OCI-LY7 (cell line): ENCODE measurements around the gene ABCG5. TPM values are rescaled to one million over a fixed set of nuclear protein-coding genes. Genes with fewer than 3 reads are reported as not detected.

Experiments used
- BruUV-seq: library from RNA; stranded (reverse); fragments of 400-500 nt; replicated peaks from 2 replicates; lab custom pipeline; 2021; lab: Mats Ljungman, UMichigan
- CTCF ChIA-PET: fragments of 300-600 bp; sonication (Branson Sonifier 250); formaldehyde crosslinking; loops from one replicate; lab custom pipeline; 2022; ENCODE audit warnings: antibody characterized with exemption; ENCODE audit not compliant: unreplicated experiment; lab: Charles Lee
- POLR2A ChIA-PET: fragments of 300-600 bp; sonication (Branson Sonifier 250); formaldehyde crosslinking; loops from one replicate; lab custom pipeline; 2022; ENCODE audit warnings: antibody characterized with exemption; lab: Charles Lee
- DNase-seq: peaks from one replicate; pipeline ENCODE4 v3.0.0-alpha.2; 2015; ENCODE audit warnings: low spot score
- H2AFZ ChIP-seq: fragments of 200-600 bp; sonication (generic), shearing (Covaris generic); 2 replicates; pipeline ENCODE4 v1.6.1; 2014; ENCODE audit warnings: mild to moderate bottlenecking, antibody characterized with exemption, low read length, moderate library complexity
- H3K27ac ChIP-seq: fragments of 200-600 bp; sonication (generic); 2 replicates; pipeline ENCODE4 v1.5.1; 2014; ENCODE audit warnings: mixed run types, low read depth, mild to moderate bottlenecking, moderate library complexity, low read length, inconsistent platforms; ENCODE audit not compliant: poor library complexity, severe bottlenecking
- H3K36me3 ChIP-seq: fragments of 200-600 bp; sonication (generic); 2 replicates; pipeline ENCODE4 v1.6.1; 2014; ENCODE audit warnings: mild to moderate bottlenecking, antibody characterized with exemption, low read length, moderate library complexity, mixed read lengths; ENCODE audit not compliant: insufficient read depth
- H3K4me1 ChIP-seq: fragments of 200-600 bp; sonication (generic); 2 replicates; pipeline ENCODE4 v1.5.1; 2014; ENCODE audit warnings: mild to moderate bottlenecking, low read length; ENCODE audit not compliant: insufficient read depth, poor library complexity, severe bottlenecking
- H3K4me2 ChIP-seq: fragments of 200-600 bp; sonication (generic); 2 replicates; pipeline ENCODE4 v1.6.1; 2014; ENCODE audit warnings: mild to moderate bottlenecking, low read length
- H3K4me3 ChIP-seq: fragments of 200-600 bp; sonication (generic); 2 replicates; pipeline ENCODE4 v1.5.1; 2014; ENCODE audit warnings: mild to moderate bottlenecking, low read depth, low read length; ENCODE audit not compliant: poor library complexity, severe bottlenecking
- H3K79me2 ChIP-seq: fragments of 200-600 bp; sonication (generic); 2 replicates; pipeline ENCODE4 v1.6.1; 2016; ENCODE audit warnings: low read depth, mild to moderate bottlenecking, low read length, moderate library complexity, mixed read lengths; ENCODE audit not compliant: insufficient read depth
- H3K9me2 ChIP-seq: fragments of 200-600 bp; sonication (generic); 2 replicates; pipeline ENCODE4 v1.6.1; 2016; ENCODE audit warnings: mild to moderate bottlenecking, low read length, mixed read lengths; ENCODE audit not compliant: insufficient read depth
- H3K9me3 ChIP-seq: fragments of 200-600 bp; sonication (generic); 2 replicates; pipeline ENCODE4 v1.6.1; 2014; ENCODE audit warnings: mild to moderate bottlenecking, mixed run types, low read length, mixed read lengths
- H4K20me1 ChIP-seq: fragments of 200-600 bp; sonication (generic); 2 replicates; pipeline ENCODE4 v1.6.1; 2014; ENCODE audit warnings: mild to moderate bottlenecking, antibody characterized with exemption, low read length, moderate library complexity, mixed read lengths; ENCODE audit not compliant: insufficient read depth
- CTCF ChIP-seq: fragments of 200-600 bp; sonication (generic); conservative IDR thresholded peaks from 2 replicates; pipeline ENCODE4 v1.5.1; 2014; ENCODE audit warnings: mild to moderate bottlenecking, antibody characterized with exemption, low read length, moderate library complexity, mixed read lengths
- EZH2phosphoT487 ChIP-seq: fragments of 200-600 bp; sonication (generic); IDR thresholded peaks from 2 replicates; pipeline ENCODE4 v1.6.1; 2018; ENCODE audit warnings: low read depth, borderline replicate concordance, mild to moderate bottlenecking, mixed run types, antibody characterized with exemption, low read length, moderate library complexity, mixed read lengths
- intact Hi-C: fragments of 100-400 bp; cut with micrococcal nuclease; formaldehyde crosslinking; loops from one replicate; pipeline ENCODE4 v1.10.0; 2022; ENCODE audit not compliant: unreplicated experiment
- total RNA-seq, 2 experiments: library from RNA; depleted of rRNA in 1 of 2; stranded (reverse); fragments of >200 nt in 1 of 2; shearing (Covaris generic) in 1 of 2; gene quantifications; 2 replicates each; pipeline ENCODE4 v1.2.3, GENCODE V29; 2014 to 2022

ABCG5 gene
- total RNA-seq, 2 experiments from 2014 or later, result not detected

GRCh38 chr2:43819491-43820163, 19.0 kb downstream of the ABCG5 start:
- DNase-seq, result no peak
- Histone ChIP-seq H3K9me3 (no peaks in the 10 kb centered on the region), H3K36me3 (no peaks in the 10 kb centered on the region), H3K4me2 (no peak overlapping the region), H2AFZ (no peak overlapping the region), H4K20me1 (no peaks in the 10 kb centered on the region), H3K27ac (no peak overlapping the region), H3K9me2 (no peaks in the 10 kb centered on the region), H3K4me3 (no peak overlapping the region), H3K4me1 (no peaks in the 10 kb centered on the region), H3K79me2 (no peaks in the 10 kb centered on the region)
- intact Hi-C loops, result no loop called here
- BruUV-seq, result no TSS peak
- CTCF ChIA-PET, result no interaction called here
- POLR2A ChIA-PET, result no interaction called here
- TF ChIP-seq EZH2phosphoT487 (no peak), CTCF (no peak)

DNA sequence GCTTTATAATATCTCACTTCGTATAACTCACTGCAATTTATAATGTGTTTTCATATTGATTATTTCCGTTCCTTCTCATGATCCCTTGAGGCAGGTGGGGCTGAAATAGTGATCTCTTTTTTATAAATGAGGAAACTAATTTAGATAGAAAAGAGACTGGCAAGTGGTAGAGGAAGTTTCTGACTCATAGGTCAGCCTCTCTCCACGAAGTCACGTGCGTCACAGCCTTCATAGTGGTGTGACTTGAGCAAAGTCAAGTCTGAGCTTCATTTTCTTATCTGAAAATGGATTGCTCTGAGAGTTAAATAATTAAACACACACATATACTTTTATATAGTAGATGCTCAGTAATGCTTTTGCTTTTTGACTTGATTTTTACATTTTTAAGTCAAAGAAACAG, 19.9 kb downstream of the ABCG5 start:
- H4K20me1 ChIP-seq, result no peaks in the 10 kb centered on the region
- no peaks in the 10 kb centered on the region for H3K9me3 ChIP-seq
- POLR2A ChIA-PET, result no interaction called here
- H3K4me1 ChIP-seq, result no peaks in the 10 kb centered on the region
- no peak for TF ChIP-seq CTCF
- no peak for TF ChIP-seq EZH2phosphoT487
- H3K4me3 ChIP-seq, result no peak overlapping the region
- no peak for DNase-seq
- CTCF ChIA-PET, result no interaction called here
- no peak overlapping the region for H3K27ac ChIP-seq
- H2AFZ ChIP-seq, result no peak overlapping the region
- H3K79me2 ChIP-seq, result no peaks in the 10 kb centered on the region
- BruUV-seq, result no TSS peak
- H3K4me2 ChIP-seq, result no peak overlapping the region
- intact Hi-C loops, result no loop called here
- no peaks in the 10 kb centered on the region for H3K9me2 ChIP-seq
- H3K36me3 ChIP-seq, result no peaks in the 10 kb centered on the region

DNA sequence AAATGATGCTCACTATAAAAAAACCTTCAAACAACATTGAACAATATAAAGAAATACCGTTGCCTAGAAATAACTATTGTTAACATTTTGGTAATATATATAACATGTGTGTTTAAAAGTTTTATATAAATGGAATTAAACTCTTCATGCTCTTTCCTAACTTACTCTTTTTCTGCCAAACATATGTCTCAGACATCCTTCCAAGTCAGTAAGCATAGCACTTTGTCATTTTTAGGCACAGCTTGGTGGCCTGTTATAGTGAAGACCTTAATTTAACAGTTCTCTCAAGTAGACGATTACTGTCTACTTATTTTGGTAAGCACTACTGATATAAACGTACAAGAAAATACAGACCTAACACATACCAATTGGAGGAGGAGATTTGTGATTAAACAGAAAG, 23.9 kb downstream of the ABCG5 start:
- intact Hi-C loops, result no loop called here
- CTCF ChIA-PET, result no interaction called here
- DNase-seq, result no peak

More for the DNA sequence above, 23.9 kb downstream of the ABCG5 start:
- no peak overlapping the region for H3K27ac ChIP-seq
- POLR2A ChIA-PET, result no interaction called here
- H3K4me3 ChIP-seq, result no peak overlapping the region
- H3K79me2 ChIP-seq, result no peaks in the 10 kb centered on the region
- no peaks in the 10 kb centered on the region for H3K36me3 ChIP-seq
- H3K4me2 ChIP-seq, result no peak overlapping the region
- H3K9me2 ChIP-seq, result no peaks in the 10 kb centered on the region
- TF ChIP-seq CTCF (no peak), EZH2phosphoT487 (no peak)
- H4K20me1 ChIP-seq, result no peaks in the 10 kb centered on the region
- no peaks in the 10 kb centered on the region for H3K9me3 ChIP-seq
- no peaks in the 10 kb centered on the region for H3K4me1 ChIP-seq
- no peak overlapping the region for H2AFZ ChIP-seq
- no TSS peak for BruUV-seq
